Fibroblast of skin of right quadriceps (primary cell): ENCODE results near the gene KCNE1.
A peak's percentile ranks its signal among the peaks of the same experiment; 100 is the strongest.

Source experiments
- DNase-seq: peaks from one replicate; pipeline ENCODE4 v3.0.0-alpha.2; 2013

KCNE1 gene

DNA sequence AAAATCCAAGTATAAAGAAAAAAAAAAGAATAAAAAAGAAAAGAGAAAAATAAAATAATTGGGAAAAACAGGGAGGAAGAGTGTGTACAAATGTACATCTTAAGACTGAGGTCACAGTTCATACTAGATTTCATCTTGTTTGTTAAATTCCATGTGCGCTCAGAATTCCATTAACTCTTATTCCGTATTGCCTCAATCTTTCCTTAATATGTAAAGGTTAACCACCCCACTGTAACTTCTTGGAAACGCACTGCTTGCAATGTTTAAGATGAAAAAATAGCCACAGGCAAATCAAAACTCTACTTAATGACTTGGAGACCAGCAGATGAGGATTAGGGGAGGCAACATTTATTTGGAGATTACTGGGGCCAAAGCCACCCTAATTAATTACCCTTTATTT is 23.9 kb upstream of the KCNE1 start:
- DNase-seq = no peak

DNA sequence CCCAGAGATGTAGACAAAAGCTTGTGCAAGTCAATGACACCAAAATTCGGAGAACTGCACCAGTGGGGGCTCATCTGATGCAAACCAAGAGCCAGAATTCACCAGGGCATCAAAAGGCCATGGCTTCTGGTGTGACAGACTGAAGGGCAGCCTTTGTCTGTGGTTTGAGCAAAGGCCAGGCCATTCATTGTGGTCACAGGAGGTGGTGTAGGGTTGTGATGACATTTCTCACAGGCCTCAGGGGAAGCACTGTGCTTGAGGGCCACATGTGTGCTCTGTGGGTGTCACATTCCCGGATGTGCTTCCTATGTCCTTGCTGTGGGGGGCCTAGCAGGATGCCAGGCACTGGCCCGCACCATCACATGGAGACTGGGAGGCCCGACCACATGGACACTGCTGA is 22.5 kb upstream of the KCNE1 start:
- DNase-seq = peak; percentile 62

DNA sequence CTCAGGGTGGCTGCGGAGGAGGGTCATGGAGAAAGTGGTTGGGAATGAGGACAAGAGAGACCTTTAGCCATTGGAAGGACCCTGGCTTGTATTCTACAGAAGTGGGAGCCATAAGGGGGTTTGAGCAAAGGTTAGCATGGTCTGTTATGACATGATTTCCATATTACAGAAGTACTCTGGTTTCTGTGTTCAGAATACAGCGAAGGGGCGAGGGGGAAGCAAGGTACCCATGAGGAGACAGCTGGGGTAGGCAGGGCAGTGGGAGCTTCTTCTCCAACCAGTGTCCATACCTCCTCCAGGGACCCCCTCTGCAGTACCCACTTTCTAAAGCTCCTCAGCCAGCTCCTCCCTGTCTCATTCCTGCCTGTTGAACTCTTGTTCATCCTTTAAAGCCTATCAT is 21.9 kb upstream of the KCNE1 start:
- no peak for DNase-seq

DNA sequence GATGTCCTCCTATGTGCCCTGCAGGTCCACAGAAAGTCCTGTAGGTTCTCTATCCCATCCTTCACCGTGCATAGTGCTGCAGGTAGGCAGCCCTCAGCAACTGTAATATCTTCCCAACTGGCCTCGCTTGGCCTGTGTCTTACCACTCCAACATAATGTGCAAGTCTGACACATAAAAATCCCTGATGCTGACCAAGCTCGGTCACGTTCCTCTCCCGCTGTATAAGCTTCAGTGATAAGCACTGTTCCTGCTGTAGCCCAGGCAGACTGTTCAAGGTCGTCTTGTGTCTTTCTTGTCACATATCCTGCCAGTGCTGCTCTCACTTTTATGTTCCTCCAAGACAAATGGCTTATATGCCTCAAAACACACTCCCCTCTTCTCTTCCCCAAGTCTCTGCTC is 19.4 kb upstream of the KCNE1 start:
- no peak for DNase-seq

DNA sequence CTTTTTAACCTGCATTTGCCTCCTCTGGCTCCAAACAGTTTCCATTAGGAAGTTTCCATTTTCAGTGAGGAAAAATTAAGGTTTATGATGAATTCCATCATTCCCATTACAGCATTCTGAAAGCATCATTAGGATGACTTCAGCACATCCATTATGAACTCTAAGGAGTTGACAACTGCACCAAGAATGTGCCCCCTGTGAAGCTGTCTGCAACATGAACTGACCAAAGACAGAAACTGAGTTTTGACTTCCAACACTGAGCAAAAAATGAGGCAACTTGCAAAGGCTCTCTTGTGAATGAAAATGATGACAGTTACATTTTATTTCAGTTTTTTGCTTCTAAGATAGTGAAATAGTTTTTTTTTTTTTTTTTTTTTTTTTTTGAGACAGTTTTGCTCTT is 18.3 kb upstream of the KCNE1 start:
- peak; percentile 93 for DNase-seq

DNA sequence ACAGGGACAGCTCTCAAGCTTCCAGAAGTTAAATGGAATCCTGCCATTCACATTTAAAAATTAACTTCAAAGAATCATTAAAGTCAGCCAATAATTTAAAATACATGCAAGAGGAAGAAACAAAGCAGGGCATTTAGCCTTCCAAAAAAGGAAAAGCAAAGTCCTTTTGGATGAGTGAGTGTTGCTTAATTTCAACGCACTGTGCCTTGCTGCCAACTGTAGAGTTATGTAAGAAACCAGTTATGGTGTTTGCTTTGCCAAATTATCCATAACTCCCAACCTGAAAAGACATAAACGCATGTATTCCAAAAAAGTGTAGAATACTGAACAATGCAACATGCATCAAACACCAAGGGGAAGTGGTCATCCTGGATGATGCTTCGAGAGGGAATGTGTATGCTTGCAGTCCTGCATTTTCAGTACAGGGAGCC is 16.1 kb upstream of the KCNE1 start:
- DNase-seq = peak; percentile 52

DNA sequence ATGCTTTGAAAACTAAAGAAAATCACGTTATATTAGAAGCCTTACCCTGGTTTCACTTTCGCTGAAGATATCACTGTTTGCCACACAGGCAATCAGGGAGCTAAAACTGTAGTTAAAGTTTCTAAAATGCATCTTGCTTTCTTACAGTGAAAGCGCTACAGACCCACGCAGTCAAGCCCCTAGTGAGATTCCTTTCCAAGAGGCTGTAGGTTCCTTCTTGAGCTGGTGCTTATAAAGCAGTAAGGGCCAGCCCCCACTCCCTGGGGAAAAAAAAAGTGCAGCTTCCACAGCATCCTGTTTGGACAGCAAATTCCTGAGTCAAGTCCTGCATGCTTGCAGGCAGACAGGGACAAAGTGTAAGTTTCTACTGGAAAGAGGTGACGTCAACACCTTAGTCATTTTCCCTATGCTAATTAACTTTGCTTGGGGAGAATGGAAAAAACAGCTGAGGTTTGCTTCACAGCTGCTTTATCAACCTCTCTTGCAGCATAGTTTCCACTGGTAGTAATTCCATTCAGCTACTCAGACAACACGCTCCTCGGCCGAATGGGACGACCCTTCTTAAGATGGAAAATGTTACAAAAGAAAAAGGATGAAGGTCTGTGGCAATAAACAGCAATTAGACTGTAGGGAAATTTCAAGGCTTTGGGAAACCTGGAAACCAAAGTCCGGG is 14.7 kb upstream of the KCNE1 start:
- peak; percentile 100 for DNase-seq

DNA sequence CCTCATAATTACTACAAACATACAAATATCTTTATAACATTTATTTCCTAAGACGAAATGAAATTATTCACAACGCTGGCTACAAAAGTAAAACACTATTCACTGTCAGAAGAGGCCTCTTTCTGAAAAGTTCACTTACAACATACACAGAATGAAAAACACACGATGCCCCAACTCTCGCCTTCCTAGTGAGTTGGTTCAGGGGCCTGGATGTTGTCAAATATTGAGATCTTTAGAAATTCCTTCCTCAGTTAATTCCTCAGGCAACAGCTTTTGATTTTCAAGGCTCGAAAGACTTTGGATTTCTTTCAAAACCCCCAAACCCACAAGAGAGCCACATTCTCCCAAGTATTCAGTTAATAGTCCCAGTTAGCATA is 14.2 kb upstream of the KCNE1 start:
- no peak for DNase-seq

DNA sequence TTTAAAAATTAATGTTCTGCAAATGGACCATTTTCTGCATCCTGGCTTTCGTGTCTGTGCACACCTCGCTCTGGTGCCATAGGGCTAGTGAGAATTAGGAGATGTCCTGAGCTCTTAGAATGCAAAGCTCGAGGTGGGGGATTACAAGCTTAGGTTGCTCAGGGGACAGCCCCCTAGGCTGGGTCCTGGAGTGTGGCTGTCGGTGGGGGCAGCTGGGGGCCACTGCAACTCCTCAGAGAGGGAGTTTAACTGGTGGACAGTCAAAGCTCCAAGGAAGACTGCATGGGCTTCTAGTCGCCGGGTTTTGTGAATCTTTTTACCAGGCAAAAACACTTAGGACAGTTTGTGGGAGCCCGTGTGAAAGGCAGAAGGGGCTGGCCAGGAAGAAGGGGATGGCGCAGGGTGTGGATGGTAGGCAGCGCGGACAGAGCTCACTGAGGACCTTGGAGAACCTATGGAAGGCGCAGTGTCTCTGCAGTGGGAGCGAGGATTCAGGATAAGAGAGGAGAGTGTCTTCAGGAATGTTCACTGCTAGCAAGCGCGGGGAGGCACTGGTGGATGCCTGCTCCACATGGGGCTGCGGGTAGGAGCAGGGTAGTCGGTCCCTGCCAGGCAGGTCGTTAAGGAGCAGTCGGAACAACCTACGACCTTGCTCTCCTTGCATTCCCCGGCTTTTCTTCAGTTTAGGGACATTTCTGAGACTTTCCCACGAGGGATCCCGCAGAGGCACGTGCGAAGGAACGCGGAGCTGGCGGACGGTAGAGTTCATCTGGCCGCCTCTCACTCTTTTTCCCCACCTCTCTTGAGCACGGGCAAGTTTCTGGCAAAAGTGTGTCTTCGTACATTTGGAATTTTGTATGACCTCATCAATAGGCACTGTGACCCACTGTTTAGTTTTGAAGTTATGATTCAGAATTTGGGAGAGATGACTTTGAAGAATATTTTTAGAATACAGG is 12.9 kb upstream of the KCNE1 start:
- peak; percentile 73 for DNase-seq

DNA sequence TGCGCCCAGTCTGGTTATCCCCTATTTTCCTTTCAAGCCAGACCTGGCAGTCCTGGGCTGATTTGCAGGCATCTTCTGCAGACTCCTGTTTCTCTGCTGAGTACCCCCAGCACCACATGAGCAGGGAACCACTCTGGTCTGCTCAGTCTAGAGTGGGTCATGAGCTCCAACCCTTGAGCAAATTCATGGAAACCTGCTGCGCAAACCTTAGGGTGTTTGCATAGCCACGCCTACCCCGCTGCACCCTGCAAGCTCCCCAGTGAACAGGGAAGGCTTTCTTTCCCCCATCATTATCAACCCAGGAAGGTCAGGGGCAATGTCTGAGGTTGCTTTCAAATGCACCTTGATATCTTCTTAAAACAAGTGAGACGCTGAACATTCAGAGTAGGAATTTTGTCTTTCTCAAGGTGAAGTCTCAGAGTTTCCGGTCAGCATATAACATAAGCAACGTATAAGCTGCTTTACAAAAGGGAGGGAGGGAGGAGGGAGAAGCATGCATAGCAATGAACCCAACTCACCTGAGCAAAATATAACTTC is 11.1 kb upstream of the KCNE1 start:
- no peak for DNase-seq

DNA sequence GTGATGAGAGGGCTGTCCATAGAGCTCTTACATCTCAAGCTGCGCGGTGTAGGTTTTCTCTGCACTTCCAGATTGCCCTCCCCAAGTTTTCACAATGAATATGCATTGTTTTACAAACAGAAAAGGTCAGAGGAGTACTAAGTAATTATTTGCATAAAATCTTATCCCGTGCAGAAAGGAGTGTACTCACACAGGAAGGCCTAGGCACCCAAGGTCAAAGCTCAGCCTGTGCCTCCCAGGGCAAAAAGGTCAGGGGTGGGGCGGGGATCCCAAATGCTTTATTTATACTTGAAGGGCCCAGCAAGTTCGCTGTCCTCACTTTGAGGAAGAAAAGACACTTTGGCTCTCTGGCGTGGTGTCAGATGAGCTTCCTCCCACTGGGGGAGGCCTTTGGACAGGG is 10.3 kb upstream of the KCNE1 start:
- DNase-seq = no peak

DNA sequence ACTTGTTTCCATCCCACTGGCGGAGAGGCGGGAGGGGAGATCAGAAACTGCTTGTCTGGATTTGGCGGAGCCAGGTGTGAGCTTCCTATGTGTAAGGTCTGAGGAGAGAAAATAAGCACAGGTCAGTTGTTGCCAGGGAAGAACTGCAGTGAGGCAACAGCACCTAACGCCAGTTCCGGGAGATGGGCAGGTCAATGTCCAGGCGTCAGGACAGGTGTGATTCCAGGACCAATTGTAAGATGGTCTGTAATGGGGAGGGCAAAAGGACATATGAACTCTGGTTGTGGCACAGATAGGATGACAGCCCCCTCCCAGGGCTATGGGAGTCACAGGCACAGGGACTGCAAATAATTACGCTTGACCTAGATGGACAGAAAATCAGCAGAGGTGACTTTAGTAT is 9.6 kb upstream of the KCNE1 start:
- no peak for DNase-seq

DNA sequence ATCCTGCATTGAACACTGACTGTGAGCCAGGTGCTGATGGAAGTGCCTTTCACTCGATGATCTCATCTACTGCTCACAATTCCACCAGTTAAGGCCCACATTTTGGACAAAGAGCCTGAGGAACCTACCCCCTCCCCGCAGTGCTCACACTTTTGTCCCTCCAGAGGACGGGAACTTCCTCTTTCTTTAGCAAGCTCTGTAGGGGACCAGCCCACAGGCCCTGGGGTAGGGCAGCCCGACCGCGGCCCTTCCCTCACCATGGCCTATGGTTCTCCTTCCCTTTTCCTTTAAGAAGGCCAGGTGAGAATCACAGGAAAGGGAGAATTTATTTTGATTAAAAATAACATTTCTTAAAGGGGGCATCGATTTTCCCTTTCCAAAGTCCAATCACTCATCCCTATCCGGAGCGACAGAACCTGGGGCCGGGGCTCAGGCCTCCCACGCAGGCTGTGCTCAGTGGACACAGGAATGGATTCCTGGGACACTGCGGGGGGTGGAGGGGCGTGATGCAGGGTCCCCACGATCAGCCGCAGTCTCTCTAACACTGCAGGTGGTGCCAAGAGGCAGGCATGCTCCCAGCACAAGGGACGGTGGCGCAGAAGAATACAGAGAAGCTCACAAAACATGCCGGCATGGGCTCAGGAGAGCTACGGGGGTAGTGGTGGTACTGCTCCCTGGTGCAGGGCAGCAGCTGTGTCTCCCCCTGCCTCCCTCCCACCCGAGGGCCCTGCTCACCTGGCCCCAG is 8.9 kb upstream of the KCNE1 start:
- DNase-seq = no peak

DNA sequence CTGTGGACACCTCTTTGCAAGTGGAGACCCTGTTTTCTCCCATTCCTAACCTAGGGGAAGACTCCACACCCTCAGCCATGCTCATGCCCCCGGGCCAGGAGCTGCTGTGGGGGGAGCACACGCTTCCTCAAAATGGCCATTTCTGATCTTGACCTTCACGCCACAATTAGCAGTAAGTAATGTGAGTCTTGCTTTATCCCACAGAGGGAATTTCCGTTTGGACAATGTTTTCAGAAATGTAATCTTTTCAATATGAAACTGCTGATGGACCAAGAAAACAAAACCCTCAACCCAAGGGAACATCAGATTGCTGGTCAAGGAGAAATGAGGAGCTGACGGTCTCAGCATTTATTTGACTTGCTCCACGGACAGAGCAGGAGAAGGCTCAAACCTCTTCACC is 8.3 kb upstream of the KCNE1 start:
- no peak for DNase-seq

DNA sequence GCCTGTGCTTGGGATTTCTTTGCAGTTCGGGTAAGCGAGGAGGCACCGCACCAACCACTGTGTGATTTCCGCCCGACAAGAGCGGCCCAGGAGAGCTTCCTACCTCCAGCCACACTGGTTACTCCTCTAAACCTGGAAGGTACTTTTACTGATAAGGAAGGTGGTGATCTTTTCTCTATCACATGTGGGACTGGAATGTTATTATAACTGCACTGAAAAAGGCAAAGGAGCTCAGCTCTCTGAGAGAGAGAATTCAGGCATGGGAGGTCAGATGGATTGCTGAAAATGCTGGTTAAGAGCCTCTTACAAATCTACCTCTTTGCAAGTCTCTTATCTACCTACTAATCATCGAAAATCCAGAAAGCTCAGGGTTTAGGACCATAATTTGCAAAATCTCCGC is 7.7 kb upstream of the KCNE1 start:
- DNase-seq = no peak

DNA sequence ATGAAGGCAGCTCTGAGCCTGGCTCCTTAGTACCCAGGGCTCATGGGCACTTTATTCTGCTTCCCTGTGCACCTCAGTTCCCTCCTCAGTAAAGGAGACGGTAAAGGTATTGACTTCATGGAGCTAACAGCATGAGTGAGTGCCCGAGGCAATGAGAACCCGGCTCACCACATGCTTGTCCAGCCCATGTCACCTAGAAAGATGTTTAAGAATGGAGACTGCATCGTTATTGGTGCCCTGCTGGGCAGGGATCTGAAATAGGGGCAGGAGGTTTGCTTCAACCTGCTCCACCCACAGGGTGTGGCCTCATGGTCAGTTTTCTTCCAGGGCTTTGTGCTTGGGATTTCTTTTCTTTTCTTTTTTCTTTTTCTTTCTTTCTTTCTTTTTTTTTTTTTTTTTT is 7.0 kb upstream of the KCNE1 start:
- no peak for DNase-seq

DNA sequence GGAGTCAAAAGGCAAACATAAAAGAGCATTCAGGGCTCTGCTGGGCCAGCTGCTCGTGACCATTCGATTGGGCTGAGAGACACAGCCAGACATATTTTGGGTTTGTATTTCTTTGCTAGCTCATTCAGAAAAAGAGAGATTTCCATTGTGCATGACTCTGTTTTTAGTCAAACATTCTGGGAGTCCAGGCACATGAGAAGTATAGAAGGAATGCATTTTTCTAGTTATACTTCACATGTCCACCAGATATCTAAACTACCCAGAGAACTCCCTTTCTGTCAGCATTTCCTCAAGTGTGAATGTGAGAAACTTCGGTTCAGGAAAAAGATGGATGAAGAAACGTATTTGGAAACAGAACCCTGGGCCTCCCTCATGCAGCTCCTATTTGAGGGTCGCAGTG is 6.3 kb upstream of the KCNE1 start:
- DNase-seq = no peak

DNA sequence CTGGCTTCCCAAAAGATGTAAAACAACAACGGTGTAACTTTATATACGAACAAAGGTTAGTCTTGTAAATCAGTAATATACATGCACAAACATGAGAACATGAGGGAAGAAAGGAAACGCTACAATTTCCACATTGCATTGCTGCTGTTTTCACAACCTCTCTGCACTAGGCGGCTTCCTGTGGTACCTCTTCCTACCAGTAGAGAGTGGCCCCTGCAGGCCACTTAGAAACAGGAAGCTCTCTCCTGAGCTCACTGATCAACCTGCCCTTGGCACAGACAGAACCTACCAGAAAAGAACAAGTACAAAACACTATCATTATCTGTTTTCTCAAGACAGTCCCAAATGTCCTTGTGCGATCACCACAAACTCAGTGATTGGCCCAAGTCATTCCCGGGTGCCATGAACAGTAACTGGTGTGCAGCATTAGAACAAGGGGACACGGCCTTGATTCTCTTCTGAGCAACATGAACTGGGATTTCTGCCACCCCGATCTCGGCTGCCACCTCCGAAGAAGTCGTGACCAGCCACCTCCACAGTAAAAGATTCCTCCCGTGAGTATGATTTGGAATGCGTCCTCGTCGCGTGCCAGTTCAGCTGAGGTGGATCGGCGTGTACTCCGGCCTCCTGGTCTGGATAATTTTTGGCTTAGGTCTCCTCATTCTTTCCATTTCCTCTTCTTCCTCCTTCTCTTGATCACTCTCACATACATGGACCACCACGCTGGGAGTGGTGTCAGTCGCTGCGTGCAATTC is 5.7 kb upstream of the KCNE1 start:
- DNase-seq = no peak

DNA sequence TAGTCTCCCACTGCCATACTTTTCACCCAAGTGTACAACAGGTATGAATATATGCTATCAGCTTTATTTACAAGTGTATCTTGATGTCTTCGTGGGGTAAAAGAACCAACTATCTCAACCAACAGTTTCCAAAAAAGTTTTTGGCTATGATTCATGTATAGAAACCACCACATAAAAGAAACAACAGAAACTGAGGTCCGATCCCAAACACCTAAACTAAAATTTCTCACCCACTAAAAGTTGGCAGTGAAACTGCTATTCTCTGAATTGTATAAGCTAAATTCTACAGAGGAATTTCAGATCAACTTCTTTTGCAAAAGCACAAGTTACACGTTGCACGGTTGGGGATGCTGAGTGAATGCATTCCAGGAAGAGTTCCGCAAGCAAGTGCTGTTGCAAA is 5.0 kb upstream of the KCNE1 start:
- no peak for DNase-seq

DNA sequence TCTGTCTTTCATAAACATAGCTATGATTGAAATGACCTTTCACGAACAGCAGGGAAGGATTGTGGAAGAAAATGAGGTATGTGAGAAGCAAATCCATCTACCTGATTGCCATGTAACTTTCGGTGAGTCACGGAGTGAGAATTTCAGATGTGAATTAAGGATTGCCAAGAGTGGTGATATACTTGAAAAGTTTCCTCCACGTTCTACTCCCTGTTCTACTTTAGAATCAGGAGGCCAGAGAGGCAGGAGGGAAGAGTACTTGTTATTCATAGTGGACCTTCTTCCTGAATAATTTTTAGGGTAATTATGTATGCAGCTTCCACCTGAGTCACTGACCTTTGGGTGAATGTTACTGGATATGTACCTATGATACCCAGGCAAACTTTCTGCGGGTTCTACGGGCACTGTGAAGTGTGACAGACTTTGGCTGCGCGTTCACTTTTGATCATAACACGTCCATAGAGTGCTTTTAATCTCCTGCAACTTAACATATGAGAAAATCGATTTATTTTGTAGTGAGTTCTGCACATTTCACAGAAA is 2.6 kb upstream of the KCNE1 start:
- DNase-seq = no peak

DNA sequence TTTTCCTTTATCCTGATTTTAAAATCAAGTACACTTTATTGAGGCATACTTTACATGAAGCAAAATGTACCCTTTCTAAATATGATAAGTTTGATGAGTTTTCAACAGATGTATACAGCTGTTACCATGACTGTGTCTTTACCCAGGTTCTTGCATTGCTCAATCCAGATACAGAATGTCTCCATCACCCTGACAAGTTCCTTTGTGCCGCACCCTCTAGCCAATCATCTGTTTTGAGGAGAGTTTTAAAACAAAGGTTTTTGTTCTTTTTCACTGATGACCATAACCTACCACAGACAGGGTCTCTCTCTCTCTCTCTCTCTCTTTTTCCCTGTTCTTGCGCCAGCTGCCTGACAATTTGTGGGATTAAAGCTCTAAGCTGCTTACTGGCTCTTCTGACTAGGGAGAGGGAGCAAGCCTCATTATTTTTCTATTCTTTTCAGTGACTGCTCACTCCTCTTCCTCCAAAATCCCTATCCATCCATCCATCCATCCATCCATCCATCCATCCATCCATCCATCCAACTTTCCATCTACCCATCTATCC is 1.2 kb upstream of the KCNE1 start:
- DNase-seq = no peak

DNA sequence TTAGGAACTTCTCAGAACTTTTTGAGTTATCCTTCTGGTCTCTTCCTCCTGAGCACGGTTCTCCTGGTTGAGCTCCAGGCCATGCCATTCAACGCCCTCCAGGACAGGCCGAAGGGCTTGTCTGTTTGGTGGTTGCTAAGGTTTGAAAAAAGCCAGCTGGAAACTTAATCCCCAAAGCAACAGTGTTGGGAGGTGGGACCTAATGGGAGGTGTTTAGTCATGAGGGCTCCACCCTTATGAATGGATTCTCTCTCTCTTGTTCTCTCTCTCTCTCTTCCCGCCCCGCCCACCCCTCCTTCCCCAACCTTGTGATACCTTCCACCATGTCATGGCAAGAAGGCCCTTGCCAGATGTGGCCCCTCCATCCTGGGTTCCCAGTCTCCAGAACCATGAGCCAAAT is 829 bp downstream of the KCNE1 start:
- DNase-seq = no peak
